Measurements from ENCODE around the gene PAPLN.
"Not testable (repeated sequence)": the region's sequence is repeated elsewhere in the genome, so short reads cannot be mapped to it uniquely, and the experiment has no call there.

Gene PAPLN, protein sequence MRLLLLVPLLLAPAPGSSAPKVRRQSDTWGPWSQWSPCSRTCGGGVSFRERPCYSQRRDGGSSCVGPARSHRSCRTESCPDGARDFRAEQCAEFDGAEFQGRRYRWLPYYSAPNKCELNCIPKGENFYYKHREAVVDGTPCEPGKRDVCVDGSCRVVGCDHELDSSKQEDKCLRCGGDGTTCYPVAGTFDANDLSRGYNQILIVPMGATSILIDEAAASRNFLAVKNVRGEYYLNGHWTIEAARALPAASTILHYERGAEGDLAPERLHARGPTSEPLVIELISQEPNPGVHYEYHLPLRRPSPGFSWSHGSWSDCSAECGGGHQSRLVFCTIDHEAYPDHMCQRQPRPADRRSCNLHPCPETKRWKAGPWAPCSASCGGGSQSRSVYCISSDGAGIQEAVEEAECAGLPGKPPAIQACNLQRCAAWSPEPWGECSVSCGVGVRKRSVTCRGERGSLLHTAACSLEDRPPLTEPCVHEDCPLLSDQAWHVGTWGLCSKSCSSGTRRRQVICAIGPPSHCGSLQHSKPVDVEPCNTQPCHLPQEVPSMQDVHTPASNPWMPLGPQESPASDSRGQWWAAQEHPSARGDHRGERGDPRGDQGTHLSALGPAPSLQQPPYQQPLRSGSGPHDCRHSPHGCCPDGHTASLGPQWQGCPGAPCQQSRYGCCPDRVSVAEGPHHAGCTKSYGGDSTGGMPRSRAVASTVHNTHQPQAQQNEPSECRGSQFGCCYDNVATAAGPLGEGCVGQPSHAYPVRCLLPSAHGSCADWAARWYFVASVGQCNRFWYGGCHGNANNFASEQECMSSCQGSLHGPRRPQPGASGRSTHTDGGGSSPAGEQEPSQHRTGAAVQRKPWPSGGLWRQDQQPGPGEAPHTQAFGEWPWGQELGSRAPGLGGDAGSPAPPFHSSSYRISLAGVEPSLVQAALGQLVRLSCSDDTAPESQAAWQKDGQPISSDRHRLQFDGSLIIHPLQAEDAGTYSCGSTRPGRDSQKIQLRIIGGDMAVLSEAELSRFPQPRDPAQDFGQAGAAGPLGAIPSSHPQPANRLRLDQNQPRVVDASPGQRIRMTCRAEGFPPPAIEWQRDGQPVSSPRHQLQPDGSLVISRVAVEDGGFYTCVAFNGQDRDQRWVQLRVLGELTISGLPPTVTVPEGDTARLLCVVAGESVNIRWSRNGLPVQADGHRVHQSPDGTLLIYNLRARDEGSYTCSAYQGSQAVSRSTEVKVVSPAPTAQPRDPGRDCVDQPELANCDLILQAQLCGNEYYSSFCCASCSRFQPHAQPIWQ

DNA sequence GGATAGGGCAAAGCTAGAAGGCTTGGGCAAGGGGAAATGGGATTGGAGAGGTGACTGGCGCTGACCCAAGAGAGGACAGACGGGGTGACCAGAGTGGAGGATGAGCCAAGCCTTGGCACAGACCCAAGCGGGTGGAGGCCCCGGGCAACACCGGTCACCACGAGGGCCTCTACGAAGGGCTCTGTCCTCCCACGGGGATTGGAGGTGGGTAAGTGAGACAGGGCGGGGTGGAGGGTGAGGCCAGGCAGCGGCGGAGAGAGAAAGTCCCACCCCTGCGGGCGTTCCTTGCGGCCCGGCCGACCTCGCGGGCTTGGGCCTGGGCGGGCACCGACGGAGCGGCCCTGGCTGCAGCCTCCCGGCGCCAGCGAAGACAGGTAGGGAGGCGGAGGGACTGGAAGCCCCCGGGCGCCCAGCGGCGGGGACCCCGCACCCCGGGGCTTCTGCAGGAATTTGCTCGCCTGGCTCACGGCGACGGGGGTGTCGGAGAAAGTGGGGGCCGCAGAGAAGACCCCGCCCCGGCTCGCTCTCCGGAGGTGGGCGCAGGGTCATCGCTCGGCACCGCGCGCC, at the start of gene PAPLN:
Gene PAPLN (plus strand): TSS at position 288 of the 567 bp plus-strand sequence. CDS start 2,273 bp downstream, outside the sequence.
- TF ChIP-seq, protein P1, sequence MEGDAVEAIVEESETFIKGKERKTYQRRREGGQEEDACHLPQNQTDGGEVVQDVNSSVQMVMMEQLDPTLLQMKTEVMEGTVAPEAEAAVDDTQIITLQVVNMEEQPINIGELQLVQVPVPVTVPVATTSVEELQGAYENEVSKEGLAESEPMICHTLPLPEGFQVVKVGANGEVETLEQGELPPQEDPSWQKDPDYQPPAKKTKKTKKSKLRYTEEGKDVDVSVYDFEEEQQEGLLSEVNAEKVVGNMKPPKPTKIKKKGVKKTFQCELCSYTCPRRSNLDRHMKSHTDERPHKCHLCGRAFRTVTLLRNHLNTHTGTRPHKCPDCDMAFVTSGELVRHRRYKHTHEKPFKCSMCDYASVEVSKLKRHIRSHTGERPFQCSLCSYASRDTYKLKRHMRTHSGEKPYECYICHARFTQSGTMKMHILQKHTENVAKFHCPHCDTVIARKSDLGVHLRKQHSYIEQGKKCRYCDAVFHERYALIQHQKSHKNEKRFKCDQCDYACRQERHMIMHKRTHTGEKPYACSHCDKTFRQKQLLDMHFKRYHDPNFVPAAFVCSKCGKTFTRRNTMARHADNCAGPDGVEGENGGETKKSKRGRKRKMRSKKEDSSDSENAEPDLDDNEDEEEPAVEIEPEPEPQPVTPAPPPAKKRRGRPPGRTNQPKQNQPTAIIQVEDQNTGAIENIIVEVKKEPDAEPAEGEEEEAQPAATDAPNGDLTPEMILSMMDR (IDR thresholded peaks at IDR 0.05): no peak
- Histone ChIP-seq H3K27ac (peak within 1 kb of the TSS in 1 of 2 donors; percentile 68), H3K4me3 (peak within 1 kb of the TSS; percentile 74)
- DNase-seq (ENCODE audit: low spot score): peak; percentile 71

DNA sequence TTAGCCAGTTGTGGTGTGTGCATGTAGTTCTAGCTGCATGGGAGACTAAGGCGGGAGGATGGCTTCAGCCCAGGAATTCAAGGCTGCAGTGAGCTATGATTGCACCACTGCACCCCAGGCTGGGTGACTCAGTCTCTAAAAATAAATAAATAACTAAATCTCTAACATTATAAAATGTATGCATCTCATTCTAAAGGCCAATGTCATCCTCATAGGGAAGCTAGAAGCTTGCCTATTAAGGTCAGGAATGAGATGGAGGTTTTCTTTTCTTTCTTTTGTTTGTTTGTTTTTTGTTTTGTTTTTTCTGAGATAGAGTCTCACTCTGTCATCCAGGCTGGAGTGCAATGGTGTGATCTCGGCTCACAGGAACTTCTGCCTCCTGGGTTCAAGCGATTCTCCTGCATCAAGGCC, 48.8 kb upstream of the PAPLN start:
- Histone ChIP-seq H3K4me3 (no peak overlapping the region), H3K27ac (no peak overlapping the region)
- TF ChIP-seq, protein P1 (IDR thresholded peaks at IDR 0.05): no peak
- DNase-seq (ENCODE audit: low spot score): no peak

DNA sequence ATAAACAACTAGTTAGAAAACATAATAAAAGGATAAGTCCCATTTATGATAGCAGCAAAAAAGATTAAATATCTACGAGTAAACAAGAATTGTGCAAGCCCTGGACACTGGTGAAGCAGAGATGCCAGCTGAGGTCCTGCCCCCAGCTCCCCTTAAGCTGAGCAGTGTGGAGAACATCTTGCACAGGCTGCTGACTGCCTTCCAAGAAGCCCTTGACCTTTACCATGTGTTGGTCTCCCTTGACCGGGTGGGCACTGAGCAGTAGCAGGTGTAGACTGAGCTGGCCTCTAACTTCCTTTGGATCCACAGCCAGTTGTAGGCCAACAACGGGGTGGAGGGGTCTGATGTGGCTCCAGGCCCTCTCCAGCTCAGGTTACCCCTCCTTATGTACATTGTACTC, 47.7 kb upstream of the PAPLN start:
- Histone ChIP-seq H3K4me3 (no peak overlapping the region), H3K27ac (no peak overlapping the region)
- DNase-seq (ENCODE audit: low spot score): no peak
- TF ChIP-seq, protein P1 (IDR thresholded peaks at IDR 0.05): no peak

DNA sequence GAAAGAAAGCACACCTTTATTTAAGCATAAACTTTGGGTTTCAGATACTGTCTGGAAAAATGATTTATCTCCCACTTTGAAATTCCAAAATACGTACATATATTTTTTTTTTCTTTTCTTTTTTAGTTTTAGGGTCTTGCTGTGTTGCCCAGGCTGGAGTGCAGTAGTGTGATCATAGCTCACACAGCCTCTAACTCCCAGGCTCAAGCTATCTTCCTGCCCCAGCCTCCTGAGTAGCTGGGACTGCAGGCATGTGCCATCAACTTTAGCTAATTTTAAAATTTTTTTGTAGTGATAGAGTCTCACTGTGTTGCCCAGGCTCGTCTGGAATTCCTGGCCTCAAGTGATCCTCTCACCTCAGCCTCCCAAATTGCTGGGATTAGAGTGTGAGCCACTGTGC, 45.9 kb upstream of the PAPLN start:
- no peak for DNase-seq (ENCODE audit: low spot score)
- H3K27ac ChIP-seq: no peak overlapping the region
- H3K4me3 ChIP-seq: no peak overlapping the region
- TF ChIP-seq, protein P1 (IDR thresholded peaks at IDR 0.05): no peak

DNA sequence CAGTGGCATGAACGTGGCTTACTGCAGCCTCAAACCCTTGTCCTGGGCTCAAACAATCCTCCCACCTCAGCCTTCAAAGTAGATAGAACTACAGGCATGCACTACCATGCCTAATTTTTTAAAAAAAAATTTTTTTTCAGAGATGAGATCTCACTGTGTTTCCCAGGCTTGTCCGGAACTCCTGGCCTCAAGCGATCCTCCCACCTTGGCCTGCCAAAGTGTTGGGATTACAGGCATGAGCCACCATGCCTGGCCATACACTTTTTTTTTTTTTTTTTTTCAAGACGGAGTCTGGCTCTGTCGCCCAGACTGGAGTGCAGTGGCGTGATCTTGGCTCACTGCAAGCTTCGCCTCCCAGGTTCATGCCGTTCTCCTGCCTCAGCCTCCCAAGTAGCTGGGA, 43.0 kb upstream of the PAPLN start:
- DNase-seq (ENCODE audit: low spot score); H3K27ac ChIP-seq; H3K4me3 ChIP-seq: not testable (repeated sequence)

DNA sequence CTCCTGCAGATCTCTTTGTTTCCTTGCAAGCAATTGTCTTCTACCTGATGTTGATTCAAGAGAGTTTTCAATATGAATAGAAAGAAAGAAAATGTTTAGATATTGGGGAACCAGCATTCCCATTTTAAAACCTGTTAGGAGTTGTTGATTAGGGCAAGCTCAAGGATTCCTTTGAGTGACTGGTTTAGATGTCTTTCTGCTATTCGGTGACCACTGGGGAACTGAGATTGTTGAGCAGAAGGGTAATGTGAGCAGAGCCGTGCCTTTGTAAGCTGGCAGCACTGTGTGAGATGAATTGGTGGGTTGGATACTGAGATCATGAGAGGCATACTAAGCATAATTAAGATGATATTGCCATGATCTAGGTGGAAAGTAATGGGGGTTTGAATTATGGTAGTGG, 39.1 kb upstream of the PAPLN start:
- TF ChIP-seq, protein P1 (IDR thresholded peaks at IDR 0.05): no peak
- Histone ChIP-seq H3K27ac (no peak overlapping the region), H3K4me3 (no peak overlapping the region)
- no peak for DNase-seq (ENCODE audit: low spot score)

Data from coronary artery (tissue), 2 donors.